HG02852 (cell line): Measurements from ENCODE around the gene FASN.
"Not testable (repeated sequence)": the region's sequence is repeated elsewhere in the genome, so short reads cannot be mapped to it uniquely, and the experiment has no call there.

Experiments
- ATAC-seq: cut with Tn5 transposase; IDR thresholded peaks from one replicate; pipeline ENCODE4 v1.9.1; 2021; ENCODE audit warnings: mild to moderate bottlenecking, moderate library complexity; ENCODE audit not compliant: unreplicated experiment

The FASN gene

DNA sequence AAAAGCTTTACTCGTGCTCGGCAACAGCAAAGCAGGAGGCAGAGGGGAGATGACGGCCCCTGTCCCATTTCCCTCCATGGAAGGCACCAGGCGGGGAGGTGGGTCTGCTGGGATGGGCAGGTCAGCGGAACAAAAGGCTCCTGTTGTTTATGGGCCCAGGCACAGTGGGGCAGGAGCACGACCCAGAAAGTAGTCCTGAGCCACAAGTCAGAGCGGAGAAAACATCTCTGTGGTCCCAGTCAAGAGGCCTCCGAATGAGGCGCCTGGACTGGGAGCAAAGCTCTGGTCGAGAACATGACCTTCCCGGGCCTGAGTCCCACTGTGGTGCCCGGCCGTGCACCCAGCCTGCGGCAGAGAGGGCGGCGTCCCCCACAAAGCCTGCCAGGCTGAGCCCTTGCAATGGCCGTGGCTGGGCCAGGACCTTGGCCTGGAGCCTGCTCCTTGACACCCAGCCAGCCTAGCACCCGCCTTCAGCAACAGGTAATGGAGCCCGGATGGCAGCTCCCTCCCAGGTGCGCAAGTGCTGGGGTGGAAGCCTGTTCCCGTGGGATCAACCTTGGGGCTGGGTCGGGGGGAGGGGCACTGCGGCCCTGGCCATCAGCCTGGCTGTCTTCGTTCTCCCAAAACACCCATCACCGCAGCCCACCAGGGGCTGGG is 50.0 kb downstream of the FASN start:
- no peak for ATAC-seq

DNA sequence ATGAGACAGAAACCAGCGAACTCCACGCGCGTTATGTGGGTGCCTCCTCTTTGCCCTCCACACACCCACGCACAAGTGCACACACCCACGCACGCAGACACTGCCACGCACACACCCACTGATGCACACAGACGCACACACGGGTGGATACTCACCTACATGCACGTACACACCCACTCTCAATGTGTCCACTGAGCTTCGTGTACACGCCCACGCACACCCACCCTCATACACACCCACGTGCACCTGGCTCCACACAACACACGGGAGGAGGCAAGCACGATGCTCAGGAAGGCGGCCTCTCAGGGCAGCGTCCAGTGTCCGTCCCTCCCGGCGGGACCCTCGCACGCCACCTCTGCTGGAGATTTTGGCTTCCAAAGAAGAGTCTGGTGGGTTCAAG is 50.7 kb downstream of the FASN start:
- no peak for ATAC-seq

GRCh38 chr17:82046903-82047302 is 51.1 kb downstream of the FASN start:
- ATAC-seq, result no peak

- ATAC-seq, result no peak
These were observed 52.0 kb downstream of the FASN start for GRCh38 chr17:82045936-82046484.

DNA sequence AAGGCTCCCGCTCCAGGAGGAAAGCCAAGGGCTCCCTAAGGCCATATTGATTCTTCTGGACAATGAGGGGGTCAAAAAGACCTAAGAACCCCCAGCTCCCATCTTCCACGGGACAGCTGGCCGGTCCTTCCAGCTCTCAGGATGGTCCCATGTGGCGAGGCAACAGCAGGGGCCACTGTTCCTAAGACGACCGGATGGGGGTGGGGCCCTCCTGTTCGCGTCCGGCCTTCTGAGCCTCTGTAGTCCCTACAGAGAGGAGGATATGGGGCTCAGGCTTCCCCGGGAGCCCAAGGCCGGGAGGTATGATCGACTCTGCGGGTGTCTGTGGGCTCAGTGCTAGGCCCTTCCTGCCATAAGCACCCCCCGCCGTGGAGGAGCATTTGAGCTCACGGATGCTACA is 54.5 kb downstream of the FASN start:
- ATAC-seq, result no peak

DNA sequence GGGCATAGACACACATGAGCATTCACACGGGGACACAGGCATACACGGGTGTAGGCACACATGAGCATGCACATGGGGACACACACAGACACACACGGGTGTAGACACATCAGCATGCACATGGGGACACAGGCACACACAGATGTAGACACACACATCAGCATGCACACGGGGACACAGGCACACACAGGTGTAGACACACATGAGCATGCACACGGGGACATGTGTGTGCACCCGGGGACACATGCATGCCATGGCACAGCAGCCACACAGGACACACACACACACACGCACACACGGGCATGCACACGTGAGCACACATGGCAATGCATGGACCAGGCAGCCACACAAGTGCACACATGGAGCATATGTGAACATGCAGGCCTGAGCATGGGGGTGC is 55.4 kb downstream of the FASN start:
- no peak for ATAC-seq

DNA sequence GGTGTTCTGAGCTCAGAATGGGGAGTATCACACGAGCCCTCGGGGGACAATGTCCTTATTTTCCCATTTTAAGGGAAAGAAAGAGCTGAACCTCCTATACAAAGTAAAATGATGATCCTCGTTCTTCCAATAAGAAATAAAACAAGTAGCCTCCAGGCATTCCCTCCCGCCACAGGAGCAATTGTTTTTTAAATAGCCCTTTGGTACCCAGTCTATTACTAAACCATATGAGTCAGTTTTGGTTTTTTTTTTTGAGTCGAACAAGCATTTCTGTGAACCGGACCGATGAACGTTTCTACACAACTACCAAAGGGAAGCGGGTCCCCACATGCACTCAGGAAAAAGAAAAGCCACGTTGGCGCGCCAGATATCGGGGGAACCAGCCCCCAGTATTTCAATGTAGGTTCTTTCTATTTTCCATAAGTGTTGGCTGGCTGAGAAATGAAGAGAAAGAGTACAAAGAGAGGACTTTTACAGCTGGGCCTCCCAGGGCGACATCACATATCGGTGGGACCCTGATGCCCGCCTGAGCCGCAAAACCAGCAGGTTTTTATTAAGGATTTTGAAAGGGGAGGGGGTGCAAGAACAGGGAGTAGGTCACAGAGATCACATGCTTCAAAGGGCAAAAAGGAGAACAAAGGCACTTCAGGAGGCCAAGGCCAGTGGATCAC is 56.8 kb downstream of the FASN start:
- no peak for ATAC-seq

- no peak for ATAC-seq
These were observed 58.2 kb downstream of the FASN start for GRCh38 chr17:82039695-82040299.

DNA sequence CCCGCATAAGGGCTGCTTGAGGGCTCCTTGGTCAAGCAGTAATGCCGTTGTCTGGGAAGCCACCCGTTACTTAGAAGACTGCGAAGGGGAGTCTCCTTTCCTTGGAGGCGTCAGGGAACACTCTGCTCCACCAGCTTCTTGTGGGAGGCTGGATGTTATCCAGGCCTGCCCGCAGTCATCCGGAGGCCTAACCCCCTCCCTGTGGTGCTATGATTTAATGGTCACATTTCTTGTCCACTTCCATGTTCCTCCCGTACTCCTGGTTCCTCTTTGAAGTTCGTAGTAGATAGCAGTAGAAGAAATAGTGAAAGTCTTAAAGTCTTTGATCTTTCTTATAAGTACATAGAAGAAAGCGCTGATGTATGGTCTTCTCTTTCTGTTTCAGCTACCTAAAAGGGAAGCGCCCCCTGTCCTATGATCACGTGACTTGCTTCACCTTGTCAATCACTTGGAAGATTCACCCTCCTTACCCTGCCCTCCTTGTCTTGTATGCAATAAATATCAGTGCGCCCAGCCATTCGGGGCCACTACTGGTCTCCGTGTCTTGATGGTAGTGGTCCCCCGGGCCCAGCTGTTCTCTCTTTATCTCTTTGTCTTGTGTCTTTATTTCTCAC is 59.1 kb downstream of the FASN start:
- ATAC-seq, result not testable (repeated sequence)

GRCh38 chr17:82037889-82038195 is 60.2 kb downstream of the FASN start:
- ATAC-seq, result no peak

- ATAC-seq, result peak; percentile 88
These were observed 60.7 kb downstream of the FASN start, which contains the start of gene DCXR for GRCh38 chr17:82037092-82037888. TSS of gene DCXR (minus strand) at chr17:82037697. CDS start at chr17:82037682, 15 bp downstream.

DNA sequence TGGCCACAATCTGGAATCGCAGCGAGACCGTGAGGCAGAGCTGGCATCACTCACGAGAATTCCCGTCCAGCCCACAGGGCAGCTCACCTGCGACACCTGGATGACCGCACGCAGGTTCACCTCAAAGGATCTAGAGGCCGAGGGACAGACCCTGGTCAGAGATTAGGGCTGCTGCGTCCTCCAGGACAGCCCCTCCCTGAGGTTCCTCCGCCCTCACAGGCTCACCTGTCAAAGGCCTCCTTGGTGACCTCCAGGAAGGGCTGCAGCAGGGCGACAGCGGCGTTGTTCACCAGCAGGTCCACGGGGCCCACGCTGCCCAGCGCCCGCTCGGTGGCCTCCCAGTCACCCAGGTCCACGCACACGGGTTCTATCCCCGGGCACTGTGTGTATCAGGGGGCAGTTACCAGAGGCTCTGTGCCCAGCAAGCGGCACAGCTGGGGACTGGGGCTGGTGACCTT is 61.4 kb downstream of the FASN start:
- no peak for ATAC-seq

- no peak for ATAC-seq
These were observed 61.9 kb downstream of the FASN start for GRCh38 chr17:82035956-82036633.

GRCh38 chr17:82035488-82035887 is 62.5 kb downstream of the FASN start:
- no peak for ATAC-seq

DNA sequence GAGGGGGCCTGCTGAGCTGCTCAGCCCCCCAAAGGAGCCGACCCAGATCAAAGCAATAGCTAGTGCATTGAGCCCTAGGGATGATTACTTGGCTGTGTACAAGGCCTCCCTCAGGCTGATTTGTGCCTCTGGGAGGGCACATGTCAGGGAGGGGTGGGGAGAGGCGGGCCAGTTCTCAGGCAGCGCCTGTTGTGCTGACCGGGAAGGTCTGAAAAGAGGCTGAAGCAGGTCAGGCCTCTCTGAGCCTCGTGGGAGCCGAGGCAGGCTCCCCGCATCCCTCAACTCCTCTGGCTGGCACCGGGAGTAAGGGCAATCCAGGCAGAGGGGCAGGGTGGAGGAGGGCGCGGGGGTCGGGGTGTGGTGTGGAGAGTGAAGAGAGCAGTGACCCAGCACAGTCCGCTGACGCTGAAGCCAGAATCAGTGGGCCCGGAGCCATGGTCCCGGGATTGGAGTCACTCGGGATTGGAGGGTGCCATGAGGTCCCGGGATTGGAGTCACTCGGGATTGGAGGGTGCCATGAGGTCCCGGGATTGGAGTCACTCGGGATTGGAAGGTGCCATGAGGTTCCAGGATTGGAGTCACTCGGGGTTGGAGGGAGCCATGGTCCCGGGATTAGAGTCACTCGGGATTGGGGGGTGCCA is 63.5 kb downstream of the FASN start:
- no peak for ATAC-seq

DNA sequence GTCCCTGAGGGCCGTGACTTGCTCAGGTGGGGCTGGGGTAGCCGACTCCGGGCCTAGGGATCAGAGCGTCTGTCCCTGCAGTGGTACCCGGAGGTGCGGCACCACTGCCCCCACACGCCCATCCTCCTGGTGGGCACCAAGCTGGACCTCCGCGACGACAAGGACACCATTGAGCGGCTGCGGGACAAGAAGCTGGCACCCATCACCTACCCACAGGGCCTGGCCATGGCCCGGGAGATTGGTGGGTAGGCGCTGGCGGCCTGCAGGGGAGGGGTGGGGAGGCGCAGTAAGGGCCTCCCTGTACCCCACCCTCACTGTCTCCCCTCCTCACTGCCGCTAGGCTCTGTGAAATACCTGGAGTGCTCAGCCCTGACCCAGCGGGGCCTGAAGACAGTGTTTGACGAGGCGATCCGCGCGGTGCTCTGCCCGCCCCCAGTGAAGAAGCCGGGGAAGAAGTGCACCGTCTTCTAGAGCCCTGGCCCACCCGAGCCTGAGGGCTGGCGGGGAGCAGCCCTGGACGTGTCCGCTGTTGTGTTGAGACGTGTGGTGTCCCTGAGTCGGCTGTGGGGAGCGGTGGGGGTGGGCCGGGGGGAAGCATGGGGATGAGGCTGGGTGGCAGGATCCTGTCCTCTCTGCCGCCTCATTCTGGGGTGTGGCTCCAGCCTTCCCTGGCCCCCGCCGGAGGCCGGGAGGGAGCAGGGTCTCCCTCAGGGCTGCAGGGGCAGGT is 64.5 kb downstream of the FASN start:
- ATAC-seq, result no peak

DNA sequence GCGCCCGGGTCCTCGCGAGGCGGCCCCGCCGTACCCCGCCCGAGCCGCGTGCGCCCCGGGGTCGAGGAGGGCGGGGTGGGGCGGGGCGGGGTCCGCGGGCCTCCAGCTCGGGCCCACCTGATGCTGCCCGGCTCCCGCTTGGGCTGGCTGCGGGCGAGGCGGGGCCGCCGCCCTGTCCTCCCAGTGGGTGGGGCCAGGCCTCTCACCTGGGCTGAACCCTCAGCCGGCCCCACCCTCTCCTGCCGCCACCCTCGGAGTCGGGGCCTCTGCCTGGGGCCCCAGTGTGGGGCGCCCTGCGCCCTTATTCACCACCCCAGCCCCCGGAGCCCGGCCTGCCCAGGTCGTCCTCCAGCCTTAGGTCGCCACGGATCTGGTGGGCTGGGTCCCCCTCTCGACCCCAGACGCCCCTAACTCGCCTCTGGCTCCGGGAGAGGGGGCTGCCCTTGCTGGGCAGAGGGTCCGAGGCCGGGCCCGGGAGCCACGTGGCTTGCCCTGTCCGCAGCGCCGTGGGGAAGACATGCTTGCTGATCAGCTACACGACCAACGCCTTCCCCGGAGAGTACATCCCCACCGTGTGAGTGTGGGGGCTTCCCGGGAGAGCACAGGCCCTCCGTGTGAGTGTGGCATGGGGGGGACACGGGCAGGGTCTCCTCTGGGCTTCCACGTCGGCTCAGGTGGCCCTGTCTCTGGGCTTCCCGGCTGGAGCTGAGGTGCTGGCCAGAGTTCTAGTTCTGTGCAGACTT is 66.0 kb downstream of the FASN start:
- no peak for ATAC-seq

DNA sequence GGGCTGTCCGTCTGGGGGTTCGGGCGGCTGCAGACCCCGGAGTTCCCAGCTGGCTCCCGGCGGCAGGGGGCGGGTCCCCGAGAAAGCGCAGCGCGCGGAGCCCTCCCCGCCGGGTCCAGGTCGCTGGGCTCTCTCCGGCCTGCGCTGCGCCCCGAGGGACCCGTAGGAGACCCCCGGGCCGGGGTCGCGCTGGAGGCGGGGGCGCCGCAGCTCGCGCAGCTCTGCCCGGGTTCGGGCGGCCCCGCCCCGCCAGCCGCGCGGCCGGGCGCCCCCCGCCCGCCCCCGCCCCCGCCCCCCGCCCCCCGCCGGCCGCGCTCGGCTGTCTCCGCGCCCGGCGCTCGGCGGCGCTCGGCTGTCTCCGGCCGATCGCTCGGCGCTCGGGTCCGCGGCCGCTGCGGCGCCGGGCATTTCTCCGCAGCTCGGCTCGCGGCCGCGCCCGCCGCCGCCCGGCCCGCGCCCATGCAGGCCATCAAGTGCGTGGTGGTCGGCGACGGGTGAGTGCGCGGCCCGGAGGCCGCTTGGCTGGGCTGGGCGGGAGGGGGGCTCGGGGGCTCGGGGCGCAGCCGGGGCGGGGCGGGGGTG is 66.6 kb downstream of the FASN start, which contains the start of gene RAC3:
TSS of gene RAC3 (plus strand) at position 376 of the 582 bp plus-strand sequence. CDS start at position 460, 84 bp downstream.
- no peak for ATAC-seq
